EL (cell line): ENCODE measurements around the gene MMP7.
A peak's percentile ranks its signal among the peaks of the same experiment; 100 is the strongest.

Source experiments
- DNase-seq: peaks from one replicate; pipeline ENCODE4 v3.0.0-alpha.2; 2016

The MMP7 gene

DNA sequence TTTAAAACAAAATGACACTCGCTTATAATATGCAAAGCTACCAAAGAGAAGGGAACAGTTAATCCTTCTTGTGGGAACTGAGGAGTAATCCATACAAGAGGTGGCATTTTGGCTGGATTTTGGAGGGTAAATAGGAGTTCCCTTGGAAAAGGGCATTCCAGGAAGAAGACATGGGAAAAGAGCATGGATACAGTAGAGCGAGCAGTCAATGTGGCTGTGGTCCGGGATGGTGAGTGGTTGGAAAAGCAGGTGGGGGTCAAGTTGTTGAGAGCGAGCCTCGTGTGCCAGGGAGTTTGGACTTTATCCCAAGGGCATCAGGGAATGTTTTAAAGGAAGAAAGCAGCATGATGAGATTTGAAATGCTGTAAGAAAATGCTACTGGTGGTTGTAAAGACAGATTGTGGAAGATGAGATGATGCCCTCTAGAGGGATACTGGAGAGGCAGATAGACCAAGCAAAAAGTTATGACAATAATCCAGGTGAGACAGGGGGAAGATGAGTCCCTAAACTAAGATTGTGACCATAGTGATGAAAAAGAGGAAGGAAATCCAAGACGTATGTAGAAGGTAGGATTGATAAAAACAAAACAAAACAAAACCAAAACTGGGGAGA is 3.8 kb upstream of the MMP7 start:
- DNase-seq = no peak

DNA sequence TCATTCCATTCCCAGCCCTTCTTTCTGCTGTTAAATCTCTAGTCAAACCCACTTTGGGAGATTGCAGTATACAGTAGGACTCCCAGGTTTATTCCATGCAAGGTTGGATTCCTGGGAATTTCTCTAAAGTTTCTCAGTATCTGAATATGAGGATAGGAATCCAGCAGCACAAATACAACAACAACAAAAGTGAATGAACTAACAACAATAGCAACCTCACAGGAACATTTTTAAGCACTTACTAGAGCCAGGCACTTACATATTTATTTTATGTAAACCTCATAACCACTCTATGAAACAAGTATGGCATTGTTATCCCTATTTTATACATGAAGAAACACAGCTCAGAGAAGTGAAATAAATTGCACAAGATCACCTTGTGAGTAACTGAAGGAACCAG is 1.9 kb downstream of the MMP7 start:
- no peak for DNase-seq

DNA sequence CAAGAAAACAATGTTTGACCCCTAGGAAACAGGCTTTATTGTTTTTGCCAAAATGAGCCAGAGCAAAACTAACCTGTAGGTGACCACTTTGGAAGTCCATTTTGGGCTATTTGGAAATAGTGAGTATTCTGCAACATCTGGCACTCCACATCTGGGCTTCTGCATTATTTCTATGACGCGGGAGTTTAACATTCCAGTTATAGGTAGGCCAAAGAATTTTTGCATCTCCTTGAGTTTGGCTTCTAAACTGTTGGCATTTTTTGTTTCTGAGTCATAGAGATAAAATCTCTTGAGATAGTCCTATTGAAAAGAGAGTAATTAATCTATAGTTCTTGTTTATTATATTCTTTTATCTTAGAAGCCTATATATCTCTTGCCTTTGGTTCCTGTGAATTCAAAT is 2.9 kb downstream of the MMP7 start:
- peak; percentile 32 for DNase-seq

DNA sequence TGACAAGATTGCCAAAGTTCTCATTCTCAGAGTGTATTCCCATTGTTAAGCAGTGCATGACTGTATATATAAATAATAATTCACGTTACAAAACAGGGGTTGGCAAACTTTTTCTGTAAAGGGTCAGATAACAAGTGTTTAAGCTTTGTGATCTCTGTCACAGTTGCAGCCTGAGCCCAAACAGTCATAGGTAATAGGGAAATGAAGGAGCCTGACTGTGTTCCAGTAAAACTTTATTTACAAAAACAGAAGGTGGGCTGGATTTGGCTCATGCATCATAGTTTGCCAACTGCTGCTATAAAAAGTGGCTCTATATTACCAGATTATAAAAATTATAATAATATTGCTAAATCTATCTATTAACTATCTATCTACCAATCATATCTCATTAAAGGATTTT is 3.5 kb downstream of the MMP7 start:
- no peak for DNase-seq

DNA sequence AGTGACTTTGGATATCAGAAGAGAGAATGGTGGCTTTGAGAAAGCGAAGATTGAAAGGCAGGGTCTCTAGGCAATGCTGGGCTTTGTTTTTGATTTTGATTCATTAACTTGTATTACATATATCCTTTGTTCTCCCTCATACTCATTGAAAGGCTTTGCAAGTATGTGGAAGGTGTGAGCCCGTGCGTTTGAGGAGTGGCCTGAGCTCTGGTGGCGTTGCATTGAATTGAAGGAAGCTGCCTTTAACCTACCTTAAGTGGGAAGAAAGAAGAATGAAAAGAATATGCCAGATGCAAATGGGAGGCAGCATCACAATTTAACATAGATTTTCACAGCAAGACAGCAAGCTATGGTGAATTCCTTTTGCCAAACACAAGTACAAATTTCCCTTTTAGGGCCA is 6.7 kb downstream of the MMP7 start:
- DNase-seq = no peak

DNA sequence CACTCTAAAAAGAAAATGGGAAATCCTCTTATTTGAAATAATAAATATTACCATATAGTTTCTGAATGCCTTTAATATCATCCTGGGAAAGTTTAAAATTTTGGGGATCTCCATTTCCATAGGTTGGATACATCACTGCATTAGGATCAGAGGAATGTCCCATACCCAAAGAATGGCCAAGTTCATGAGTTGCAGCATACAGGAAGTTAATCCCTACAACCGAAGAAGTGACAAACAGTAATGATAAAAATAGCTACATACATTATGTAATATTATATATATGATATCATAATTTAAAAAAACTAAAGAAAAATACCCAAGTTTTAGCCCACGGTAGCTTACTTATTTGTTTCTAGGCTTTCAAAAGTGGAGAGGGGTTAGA is 7.4 kb downstream of the MMP7 start:
- DNase-seq = no peak

DNA sequence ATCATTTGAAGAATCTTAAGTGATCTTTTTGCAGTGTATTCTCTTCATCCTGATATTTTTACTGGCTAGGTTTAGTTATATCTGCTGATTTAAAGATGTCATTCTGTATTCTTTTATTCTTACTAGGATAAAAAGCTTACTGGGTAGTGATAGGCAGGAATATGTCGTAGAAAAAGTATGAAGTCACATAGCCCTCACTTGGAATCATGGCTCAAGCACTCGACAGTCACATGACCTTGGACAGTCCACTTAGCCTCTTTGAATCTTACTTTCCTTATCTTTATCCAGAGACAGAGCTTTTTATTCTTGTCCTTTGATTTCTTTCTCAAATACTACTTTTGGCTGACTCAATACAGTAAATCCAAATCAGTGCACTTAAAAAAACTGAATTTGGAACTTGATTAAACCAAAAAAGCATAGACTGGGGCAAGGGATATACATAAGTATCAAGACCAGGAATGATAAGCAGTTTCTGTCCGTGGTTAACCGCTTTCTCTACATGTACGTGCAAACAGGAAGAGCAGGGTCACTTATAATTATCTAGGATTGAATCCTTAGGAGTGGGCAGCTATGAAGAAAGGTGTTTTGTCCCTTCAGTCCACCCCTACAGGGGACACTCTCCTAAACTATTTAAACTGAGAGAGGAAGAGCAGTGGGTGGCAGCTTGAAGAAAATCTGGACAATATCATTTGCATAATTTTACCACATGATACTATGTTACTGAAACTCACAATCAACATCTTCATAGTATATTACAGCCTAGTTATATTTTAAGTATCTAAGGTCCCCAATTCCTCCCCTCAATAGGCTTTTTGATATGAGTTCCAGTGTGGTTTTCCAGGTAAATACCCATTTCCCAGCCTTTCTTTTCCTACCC is 8.0 kb downstream of the MMP7 start:
- no peak for DNase-seq

DNA sequence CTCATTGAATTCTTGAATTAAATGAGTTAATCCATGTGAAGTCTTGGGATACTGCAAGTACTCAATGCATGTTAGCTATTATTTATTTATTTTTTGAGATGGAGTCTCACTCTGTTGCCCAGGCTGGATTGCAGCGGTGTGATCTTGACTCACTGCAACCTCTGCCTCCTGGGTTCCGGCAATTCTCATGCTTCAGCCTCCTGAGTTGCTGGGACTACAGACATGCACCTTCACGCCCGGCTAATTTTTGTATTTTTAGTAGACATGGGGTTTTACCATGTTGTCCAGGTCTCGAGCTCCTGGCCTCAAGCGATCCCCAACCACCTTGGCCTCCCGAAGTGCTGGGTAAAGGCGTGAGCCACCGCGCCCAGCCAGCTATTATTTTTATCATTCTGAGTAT is 9.4 kb downstream of the MMP7 start:
- no peak for DNase-seq

DNA sequence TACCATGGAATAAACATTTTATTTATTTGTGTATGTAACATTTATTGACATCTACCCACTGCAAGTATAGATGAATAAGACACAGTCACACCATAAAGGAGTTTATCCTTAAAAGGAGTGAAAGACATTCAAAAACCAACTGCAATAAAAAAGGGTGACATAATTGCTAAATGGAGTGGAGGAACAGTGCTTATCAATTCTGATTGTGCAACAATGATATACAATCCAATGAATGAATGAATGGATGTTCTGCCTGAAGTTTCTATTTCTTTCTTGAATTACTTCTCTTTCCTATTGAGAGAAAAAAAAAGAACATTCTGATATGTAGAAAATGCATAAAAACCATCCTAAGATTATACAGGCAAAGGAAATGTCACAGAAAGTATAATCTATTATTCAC is 10.0 kb downstream of the MMP7 start:
- no peak for DNase-seq

DNA sequence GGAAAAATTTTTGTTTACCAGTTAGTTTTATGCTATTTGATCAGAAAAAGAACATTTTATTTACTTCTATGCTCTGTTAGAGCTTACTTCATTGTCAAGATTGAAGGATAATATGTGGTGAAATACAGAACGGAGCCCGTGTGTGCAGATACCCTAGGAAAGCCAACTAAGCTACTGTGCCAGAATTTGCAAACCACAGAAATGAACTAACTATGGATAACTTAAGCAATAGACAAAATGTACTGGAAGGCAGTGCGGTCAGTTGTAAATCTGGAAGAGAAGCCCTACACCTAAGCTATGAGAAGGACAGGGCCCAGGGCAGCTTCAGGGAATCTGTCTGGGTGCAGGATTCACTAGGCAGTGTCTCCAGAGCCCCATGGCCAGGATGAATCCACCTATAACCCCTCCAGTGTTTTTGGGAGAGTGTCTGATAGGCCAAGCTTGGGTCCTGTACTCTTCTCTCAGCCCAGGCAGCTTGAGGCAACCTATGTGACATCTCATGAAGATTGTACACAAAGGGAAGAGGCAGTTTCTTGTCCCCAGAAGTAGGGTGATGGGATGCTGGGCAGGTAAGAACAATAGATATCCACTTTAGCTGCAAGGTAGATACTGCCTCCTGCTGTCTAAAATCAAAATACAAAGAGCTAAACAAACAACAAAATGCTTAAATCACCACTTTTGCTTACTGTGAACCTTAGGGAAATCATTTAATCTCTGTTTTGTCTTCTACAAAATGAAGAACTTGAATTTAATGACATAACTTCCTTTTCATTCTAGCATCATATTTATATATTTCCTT is 12.1 kb downstream of the MMP7 start:
- DNase-seq = no peak

DNA sequence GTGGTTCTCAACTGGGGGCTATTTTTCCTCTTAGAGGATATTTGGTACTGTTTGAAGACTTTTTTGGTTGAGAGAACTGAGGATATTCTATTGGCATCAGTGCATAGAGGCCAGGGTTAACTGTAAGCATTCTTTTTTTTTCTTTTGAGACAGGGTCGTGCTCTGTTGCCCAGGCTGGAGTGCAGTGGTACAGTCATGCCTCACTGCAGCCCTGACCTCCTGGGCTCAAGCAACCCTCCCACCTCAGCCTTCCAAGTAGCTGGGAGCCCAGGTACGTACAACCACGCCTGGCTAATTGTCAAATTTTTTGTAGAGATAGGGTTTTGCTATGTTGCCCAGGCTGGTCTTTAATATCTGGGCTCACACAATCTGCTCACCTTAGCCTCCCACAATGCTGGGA is 12.9 kb downstream of the MMP7 start:
- DNase-seq = no peak

DNA sequence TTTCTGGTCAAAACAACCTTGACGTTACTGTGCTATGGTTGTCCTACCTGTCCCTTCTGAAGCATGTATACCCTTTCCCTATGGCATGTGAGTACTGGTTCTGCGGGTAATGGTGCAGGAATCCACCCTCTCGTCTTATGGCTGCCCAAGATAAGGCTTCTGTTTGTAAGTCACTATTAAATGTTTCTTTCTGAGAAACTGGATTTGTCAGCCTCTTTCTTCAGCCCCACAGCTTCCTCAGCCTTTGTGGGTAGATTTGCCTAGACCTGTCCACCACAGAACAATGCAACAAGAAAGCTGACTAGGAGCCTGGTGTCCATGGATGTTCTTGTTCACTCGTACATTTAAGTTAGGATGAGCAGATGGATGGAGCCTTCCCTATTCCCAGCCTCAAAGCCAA is 14.4 kb downstream of the MMP7 start:
- DNase-seq = no peak

DNA sequence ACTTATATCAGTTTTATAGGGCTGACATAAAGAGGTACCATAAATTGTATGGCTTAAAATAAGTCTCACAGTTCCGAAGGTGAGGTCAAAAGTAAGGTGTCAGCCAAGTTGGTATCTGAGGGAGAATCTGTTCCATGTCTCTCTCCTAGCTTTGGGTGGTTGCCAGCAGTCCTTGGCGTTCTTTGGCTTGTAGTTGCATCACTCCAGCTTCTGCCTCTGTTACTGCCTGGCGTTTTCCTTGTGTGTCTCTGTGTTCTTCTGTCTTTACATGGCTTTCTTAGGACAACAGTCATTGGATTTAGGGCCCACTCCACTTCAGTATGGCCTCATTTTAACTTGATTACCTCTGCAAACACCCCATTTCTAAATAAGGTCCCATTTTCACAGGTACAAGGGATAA is 16.7 kb downstream of the MMP7 start:
- peak; percentile 29 for DNase-seq

DNA sequence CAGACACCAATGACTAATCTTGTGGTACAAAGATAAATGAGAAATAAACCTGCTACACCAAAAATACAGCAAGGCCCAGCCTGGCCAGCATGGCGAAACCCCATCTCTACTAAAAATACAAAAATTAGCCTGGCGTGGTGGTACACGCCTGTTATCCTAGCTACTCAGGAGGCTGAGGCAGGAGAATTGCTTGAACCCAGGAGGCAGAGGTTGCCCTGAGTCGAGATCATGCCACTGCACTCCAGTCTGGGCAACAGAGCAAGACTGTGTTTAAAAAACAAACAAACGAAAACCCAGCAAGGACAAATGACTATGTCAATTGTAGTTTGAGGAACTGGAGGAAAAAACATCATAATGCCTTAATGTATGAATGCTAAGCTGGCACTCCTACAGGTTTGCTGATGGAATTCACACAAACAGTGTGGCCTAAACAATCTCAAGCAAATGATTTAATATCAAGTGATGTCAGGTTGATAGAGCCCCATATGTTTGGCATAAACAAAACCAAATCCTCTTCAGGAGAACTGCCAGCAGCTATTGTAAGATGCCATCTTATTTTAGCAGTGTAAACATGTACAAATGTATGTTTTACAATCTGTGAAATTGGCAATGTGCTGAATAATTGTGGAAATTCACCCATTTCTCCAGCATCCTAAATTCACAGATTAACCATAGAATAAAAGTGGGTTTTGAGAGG is 20.0 kb downstream of the MMP7 start:
- no peak for DNase-seq

DNA sequence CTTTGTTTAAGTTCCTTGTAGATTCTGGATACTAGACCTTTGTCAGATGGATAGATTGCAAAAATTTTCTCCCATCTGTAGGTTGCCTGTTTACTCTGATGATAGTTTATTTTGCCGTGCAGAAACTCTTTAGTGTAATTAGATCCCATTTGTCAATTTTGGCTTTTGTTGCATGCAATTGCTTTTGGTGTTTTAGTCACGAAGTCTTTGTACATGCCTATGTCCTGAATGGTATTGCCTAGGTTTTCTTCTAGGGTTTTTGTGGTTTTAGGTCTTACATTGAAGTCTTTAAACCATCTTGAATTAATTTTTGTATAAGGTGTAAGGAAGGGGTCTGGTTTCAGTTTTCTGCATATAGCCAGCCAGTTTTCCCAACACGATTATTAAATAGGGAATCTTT is 27.7 kb downstream of the MMP7 start:
- DNase-seq = peak; percentile 28

DNA sequence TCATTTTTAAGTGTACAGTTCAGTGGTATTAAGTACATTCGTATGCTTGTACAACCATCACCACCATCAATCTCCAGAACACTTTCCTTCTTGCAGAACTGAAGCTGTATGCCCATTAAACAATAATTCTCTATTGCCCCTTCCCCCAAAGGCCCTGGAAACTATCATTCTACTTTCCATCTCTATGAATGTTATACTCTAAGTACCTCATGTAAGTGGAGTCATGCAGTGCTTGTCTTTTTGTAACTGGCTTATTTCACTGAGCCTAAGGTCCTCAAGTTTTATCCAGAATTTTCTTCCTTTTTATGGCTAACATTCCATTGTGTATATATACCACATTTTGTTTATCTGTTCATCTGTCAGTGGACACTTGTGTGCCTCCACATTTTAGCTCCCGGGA is 29.7 kb downstream of the MMP7 start:
- no peak for DNase-seq

DNA sequence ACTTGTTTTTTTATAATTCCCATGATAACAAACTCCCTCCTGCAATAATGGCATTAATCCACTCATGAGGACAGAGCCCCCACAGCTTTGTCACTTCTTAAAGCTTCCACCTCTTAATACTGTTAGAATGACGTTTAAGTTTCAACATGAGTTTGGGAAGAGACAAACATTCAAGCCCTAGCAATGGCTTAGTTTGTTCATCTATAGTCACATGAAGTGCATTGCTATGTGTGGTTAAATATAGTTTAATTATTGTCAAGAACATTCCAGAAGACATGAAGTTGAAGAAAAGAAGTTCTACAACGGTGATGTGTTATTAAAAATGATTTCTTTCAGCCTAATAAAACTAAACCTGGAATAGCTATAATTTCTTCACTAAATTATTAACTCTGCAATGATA is 30.6 kb downstream of the MMP7 start:
- no peak for DNase-seq

DNA sequence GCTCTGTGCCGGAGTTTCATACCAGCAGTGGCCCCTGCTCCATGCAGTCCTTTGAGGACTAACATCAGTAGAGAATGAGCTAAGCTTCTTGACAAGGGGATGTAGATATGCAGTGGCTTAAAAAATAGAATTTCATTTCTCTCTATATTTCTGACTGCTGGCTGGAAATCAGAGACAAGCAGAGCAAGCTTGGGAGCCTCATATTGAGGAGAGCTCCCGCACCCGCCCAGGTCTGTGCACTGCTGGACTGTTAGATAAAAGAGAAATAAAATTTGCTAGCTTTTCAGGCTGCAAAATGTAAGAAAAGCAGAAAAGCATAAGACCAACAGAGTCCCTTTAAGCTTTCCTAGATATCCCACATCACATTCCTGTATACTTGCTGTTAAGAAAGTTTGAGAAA is 31.4 kb downstream of the MMP7 start:
- DNase-seq = no peak

DNA sequence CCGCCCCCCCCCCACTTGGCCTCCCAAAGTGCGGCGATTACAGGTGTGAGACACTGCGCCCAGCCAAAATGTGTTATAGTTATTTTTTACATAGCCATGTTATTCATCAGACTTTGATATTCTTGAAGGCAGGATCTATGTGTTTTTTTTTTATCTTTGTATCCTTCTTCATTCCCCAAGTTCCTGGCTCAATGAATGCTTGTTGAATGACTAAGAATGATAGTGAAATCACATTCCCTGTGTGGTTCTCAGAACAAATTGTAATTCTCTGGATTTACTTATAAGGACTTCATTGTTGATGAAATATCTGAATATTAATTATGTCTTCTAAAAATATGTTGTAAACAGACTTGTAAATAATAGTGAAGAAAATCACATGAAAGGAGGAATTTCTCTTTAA is 33.5 kb downstream of the MMP7 start:
- DNase-seq = peak; percentile 57

DNA sequence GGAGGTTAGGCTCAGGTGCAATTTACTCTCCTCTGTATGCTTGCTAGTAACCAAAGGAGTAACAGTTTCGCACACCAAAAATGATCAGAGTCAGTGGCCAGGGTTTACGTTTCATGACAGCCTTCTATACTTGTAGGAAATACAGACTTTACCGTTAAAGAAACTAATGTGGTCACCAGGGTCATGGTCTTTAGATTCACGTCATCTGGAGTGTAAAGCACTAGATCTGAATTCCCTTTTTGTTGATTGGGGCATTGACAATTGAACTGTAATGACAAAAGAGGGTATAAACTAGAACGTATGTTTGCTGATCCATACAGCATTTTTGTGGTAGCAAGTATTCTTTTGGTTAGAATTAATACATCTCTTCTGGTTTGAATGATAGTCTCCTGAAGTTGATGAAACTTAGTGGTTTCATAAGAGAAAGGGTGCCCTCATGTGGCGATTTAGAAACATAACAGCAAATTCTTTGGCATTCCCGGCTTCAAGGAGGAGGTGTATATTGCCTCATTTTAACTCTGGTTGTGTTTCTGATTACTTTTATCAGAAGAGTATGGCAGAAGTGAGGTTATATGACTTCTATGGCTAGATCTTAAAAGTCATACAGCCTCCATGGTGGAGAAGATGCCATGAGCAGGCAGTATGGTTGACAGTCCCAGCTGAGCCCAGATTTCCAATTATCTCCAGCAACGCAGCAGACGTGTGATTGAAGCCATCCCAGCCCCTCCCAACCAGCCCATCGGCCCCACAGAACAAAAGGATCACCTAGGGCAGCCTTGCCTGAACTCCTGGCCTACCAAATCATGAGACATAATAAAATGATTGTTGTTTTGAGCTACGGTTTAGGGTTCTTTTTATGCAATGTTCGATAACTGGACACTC is 35.1 kb downstream of the MMP7 start:
- peak; percentile 82 for DNase-seq

DNA sequence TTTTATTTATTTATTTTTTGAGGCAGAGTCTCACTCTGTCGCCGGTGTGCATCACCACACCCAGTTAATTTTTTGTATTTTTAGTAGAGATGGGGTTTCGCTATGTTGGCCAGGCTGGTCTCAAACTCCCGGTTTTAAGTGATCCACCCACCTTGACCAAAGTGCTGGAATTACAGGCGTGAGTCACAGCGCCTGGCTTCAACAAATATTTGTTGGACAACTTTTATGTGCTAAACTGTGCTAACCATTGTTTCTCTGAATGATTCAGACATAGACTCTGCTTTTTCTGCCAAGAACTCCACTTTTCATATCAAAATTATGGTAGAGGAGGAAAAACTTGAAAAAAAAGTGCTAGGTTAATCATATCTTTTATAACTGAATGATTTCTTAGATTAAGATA is 36.3 kb downstream of the MMP7 start:
- DNase-seq = peak; percentile 57

DNA sequence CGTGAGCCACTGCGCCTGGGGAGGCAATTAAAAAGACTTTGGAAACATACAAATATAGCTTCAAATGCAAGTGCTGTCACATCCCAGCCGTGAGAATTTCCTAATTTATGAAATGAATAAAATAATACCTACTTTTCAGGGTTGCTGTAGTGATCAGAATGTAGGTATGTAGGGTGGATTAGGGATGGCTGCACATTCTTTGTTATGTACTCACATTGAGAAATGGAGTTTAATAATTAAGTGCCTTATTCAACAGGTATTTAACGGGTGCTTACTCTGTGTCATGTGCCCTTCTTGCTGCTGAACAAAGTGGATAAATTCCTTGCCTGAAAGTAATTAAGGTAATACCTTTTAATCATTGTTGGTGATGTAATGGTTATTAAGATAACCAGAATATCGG is 37.0 kb downstream of the MMP7 start:
- no peak for DNase-seq
